Astrocyte of the spinal cord (primary cell): ENCODE measurements around the gene KIAA1549.

ENCODE experiments used
- DNase-seq: peaks from one replicate; pipeline ENCODE4 v3.0.0; 2011; ENCODE audit warnings: low read depth, low spot score
- H3K4me3 ChIP-seq: 2 replicates; pipeline ENCODE4 v1.5.1; 2011; ENCODE audit warnings: low read depth, mild to moderate bottlenecking, low read length, moderate library complexity
- in situ Hi-C: cut with HindIII; loops from 2 replicates; pipeline ENCODE4 v1.10.0; 2017; ENCODE audit warnings: low sequenced_read_pairs
- TF ChIP-seq, protein P1 (sequence below): IDR thresholded peaks from 2 replicates; pipeline ENCODE4 v1.5.1; 2012; ENCODE audit warnings: low read depth, mild to moderate bottlenecking, low read length, inconsistent platforms

KIAA1549 gene

GRCh38 chr7:138975343-138976104 is 5.7 kb downstream of the KIAA1549 start:
- in situ Hi-C loops = no loop called here
- TF ChIP-seq, protein P1, sequence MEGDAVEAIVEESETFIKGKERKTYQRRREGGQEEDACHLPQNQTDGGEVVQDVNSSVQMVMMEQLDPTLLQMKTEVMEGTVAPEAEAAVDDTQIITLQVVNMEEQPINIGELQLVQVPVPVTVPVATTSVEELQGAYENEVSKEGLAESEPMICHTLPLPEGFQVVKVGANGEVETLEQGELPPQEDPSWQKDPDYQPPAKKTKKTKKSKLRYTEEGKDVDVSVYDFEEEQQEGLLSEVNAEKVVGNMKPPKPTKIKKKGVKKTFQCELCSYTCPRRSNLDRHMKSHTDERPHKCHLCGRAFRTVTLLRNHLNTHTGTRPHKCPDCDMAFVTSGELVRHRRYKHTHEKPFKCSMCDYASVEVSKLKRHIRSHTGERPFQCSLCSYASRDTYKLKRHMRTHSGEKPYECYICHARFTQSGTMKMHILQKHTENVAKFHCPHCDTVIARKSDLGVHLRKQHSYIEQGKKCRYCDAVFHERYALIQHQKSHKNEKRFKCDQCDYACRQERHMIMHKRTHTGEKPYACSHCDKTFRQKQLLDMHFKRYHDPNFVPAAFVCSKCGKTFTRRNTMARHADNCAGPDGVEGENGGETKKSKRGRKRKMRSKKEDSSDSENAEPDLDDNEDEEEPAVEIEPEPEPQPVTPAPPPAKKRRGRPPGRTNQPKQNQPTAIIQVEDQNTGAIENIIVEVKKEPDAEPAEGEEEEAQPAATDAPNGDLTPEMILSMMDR = no peak
- H3K4me3 ChIP-seq = no peak overlapping the region
- no peak for DNase-seq

DNA sequence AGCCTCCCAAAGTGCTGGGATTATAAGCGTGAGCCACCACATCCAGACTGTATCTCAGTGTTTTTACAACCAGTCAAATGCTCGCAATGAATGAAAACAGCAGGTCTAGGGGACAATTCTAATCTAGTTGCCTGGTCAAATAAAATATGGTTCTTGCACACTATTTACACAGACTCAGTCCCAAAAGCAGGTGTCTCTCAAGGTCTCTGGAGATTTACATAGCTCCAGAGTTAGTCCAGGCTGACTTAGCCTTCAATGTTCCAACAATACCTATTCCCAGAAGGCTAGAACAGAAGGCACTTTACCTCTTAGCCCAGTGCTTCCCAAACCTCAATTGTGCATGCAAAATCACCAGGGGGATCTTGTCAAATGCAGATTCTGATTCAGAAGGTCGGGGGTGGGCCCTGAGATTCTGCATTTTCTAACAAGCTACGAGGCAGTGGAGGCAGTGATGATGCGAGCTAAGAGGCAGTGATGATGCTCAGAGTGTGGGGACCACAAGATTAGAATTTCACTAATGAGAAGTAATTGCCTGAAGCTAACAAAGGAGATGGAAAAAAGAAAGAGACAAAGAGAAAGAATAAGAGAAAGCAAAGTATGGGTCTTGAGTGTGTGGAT is 6.4 kb downstream of the KIAA1549 start:
- TF ChIP-seq, protein P1 = no peak

DNA sequence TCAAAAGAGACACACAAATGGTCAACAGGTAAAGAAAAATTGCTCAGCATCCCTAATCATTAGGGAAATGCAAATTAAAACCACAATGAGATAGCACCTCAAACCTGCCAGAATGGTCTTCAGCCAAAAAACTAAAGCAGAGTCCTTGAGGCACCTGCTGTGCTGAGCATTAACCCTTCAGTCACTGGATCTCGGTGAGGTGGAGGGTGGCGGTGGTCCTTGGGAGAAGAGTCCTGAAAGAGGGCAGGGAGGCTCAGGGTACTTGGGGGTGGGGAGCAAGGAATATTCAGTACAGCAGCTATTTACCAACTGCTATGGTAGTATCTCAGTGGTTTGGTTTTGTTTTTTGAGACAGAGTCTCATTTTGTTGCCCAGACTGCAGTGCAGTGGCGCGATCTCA is 7.1 kb downstream of the KIAA1549 start:
- no peak overlapping the region for H3K4me3 ChIP-seq
- in situ Hi-C loops = no loop called here
- TF ChIP-seq, protein P1 = no peak
- DNase-seq = no peak

More for the DNA sequence above, 6.4 kb downstream of the KIAA1549 start:
- in situ Hi-C loops = no loop called here
- no peak for DNase-seq
- H3K4me3 ChIP-seq = no peak overlapping the region

- in situ Hi-C loops = no loop called here
- TF ChIP-seq, protein P1 = no peak
- no peak for DNase-seq
- H3K4me3 ChIP-seq = no peak overlapping the region
Observed at GRCh38 chr7:138970952-138971351, 10.2 kb downstream of the KIAA1549 start.

DNA sequence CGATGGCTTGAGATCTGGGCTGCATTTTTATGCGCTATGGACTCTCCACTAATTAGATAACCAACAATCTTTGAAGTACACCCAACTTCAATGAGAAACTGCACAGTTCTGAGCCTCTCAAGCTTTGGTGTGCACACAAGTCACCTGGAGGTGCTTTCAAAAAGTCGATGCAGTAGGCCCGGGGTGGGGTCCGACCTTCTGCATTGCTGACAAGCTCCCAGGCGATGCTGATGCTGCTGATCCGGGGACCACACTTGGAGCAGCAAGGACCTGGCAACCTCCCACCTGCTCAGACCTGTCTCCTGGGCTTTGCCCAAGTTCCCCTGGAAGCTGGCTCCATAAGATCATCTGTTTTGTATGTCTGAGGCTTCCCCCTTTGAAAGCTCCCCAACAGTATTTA is 10.7 kb downstream of the KIAA1549 start:
- TF ChIP-seq, protein P1 = no peak
- DNase-seq = no peak
- in situ Hi-C loops = no loop called here
- no peak overlapping the region for H3K4me3 ChIP-seq

GRCh38 chr7:138967159-138967558 is 14.0 kb downstream of the KIAA1549 start:
- TF ChIP-seq, protein P1 = no peak
- no peak for DNase-seq
- H3K4me3 ChIP-seq = no peak overlapping the region
- in situ Hi-C loops = no loop called here
